AG10803 (cell line): ENCODE results near the gene ALG6.

Experiments used
- DNase-seq: peaks from one replicate; pipeline ENCODE4 v3.0.0; 2010; ENCODE audit warnings: low read depth
- H3K4me3 ChIP-seq: 2 replicates; pipeline ENCODE4 v1.5.1; 2011; ENCODE audit warnings: mild to moderate bottlenecking, low read length, control low read depth
- TF ChIP-seq, protein P1 (sequence below): conservative IDR thresholded peaks from 2 replicates; pipeline ENCODE4 v1.5.1; 2011; ENCODE audit warnings: mild to moderate bottlenecking, low read length, control low read depth, inconsistent platforms

The ALG6 gene

DNA sequence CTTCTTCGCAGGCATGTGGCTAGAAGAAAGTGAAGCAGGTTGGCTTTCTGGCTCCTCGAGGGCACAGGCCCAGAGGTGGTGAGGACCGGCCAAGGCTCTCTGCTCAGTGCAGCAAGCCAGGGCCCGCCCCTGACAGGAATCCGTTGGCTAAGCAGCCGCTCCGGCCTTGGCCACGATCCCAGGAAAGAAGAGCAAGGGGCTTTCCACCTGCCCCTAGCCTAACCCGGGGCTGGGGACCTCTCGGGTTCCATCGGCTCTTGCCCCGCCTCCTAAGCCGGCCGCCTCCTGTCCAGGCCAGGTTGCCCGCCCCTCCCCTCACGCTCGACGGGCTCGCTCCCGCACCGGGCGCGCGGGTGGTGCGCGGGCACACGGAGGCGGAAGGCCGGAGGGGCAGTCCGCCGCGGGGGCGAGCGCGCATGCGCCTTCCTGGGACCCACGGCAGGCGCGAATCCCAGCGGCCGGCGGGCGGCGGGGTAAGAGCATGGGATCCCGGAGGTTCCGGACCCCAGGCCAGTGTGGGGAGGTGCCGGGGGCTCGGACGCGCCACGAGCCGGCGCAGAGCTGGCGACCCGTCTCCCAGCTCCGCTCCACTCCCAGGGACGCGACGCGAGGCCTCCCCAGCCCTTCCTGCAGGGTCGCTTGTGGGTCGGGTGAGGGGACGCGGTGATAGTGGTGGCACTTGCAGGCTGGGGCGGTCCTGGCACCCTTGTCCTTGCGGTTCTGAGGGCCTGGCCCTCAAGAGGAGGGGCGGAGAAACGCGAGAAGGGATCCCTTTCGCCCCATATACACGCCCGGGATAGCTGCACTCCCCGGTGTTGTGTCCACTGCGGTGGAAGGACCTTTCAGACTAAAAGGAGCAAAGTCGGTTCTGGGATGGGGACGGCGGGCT is at the start of gene ALG6:
Gene ALG6 (plus strand): TSS at position 413 of the 889 bp plus-strand sequence. CDS start 3,351 bp downstream, outside the sequence.
- TF ChIP-seq, protein P1, sequence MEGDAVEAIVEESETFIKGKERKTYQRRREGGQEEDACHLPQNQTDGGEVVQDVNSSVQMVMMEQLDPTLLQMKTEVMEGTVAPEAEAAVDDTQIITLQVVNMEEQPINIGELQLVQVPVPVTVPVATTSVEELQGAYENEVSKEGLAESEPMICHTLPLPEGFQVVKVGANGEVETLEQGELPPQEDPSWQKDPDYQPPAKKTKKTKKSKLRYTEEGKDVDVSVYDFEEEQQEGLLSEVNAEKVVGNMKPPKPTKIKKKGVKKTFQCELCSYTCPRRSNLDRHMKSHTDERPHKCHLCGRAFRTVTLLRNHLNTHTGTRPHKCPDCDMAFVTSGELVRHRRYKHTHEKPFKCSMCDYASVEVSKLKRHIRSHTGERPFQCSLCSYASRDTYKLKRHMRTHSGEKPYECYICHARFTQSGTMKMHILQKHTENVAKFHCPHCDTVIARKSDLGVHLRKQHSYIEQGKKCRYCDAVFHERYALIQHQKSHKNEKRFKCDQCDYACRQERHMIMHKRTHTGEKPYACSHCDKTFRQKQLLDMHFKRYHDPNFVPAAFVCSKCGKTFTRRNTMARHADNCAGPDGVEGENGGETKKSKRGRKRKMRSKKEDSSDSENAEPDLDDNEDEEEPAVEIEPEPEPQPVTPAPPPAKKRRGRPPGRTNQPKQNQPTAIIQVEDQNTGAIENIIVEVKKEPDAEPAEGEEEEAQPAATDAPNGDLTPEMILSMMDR = no peak; the same call in 1 of the 2 replicates
- peak; percentile 88 for DNase-seq
- H3K4me3 ChIP-seq = peak within 1 kb of the TSS; percentile 94

DNA sequence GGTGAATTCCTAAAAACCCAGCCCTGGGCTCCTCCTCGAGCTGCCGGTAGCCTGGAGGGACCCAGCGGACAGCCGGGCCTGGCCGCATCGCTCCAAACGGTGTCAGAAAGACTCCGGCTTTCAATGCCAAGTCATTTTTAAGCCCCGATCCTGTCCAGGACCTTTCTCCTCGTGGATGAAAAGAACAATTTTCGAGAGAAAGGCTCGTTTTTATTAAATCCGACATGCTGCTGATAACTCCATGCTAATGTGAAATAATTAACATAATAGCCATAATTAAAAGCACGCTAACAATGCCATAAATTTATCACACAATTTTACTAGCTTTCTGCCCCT is 49.6 kb upstream of the ALG6 start:
- no peak for DNase-seq
- peak overlapping the region; percentile 1; the same call in 1 of the 2 replicates for H3K4me3 ChIP-seq
- TF ChIP-seq, protein P1 = no peak

DNA sequence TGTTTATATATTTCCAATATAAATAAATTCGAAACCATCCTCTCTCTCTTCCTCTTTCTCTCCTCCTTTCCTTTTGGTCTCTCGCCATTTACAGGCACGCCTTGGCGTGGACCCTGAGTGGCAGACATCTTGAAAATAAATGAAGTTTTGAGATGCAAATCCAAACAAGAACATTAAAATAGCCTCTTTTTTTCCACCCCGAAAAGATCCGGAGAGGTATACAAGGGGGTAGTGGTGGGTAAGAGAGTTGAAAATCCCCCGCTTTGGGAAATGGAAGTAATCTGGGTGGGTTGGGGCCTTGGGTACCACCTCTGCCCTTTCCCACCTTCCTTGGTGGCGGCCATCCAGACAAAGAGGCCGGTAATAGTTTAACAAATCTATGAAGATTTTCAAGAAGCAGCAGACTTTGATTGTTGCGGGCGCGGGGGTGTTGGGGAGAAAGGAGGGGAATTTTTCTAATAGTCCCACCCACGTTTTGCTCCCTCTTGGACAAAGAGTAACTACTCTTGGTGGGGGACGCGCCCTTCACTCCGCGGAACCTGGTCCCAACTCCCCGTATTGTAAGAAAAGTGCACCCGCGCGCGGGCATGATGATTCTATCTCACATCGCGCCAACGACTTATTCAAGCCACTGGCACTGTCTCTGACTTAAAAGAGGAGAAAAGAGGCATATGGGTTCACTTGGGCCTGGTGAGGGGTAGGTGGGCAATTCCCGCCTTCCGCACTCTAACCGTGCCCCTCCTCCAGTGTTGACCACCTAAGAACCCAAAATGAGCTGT is 49.0 kb upstream of the ALG6 start:
- H3K4me3 ChIP-seq = no peak overlapping the region
- TF ChIP-seq, protein P1 = no peak
- DNase-seq = no peak

GRCh38 chr1:63319046-63320021 is 48.1 kb upstream of the ALG6 start:
- no peak overlapping the region for H3K4me3 ChIP-seq
- TF ChIP-seq, protein P1 = no peak
- DNase-seq = no peak

GRCh38 chr1:63320022-63320721 is 47.3 kb upstream of the ALG6 start:
- DNase-seq = no peak
- no peak overlapping the region for H3K4me3 ChIP-seq
- TF ChIP-seq, protein P1 = no peak
